HG02943 (cell line): ENCODE measurements around the gene ETS2.

Experiments used
- ATAC-seq: cut with Tn5 transposase; IDR thresholded peaks from one replicate; pipeline ENCODE4 v1.9.1; 2021; ENCODE audit warnings: mild to moderate bottlenecking, low read depth, moderate library complexity; ENCODE audit not compliant: unreplicated experiment

Gene ETS2

DNA sequence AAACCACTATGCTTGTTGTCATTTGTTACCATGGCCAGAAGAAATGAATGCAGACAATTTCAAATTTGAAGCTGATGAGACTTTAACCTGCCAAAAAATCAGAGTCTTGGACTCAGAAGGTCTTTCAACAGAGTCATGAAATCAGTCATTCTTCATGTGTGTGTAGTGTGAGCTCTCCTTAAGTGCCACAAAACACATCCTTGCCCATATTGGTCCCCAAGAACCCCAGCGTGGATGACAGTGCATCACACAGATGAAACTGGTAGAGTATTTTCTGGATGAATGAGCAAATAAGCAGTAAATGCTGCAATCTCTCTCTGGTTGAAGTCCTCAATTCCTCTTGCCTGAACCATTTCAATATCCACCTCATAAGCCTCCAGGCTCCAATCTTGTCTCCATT lies 28.7 kb upstream of the ETS2 start:
- ATAC-seq = no peak

DNA sequence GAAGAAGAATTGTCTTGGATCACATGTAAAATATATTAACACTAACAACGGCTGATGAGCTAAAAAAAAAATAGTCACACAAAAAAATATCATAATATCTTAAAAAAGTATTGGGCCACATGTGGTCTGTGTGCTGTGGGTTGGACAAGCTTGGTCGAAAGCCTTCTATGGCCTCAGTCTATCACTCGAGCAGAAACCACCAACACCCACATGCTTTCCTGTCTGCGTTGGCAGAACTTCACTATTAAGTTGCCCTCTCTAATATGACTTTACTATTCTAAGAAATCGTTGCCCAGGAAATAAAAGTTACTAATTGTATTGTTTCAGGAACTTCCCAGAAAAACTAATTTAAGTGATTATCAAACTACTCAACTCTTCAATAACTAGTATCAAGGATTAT lies 28.2 kb upstream of the ETS2 start:
- ATAC-seq = no peak

GRCh38 chr21:38780879-38781278 lies 24.9 kb upstream of the ETS2 start:
- no peak for ATAC-seq

DNA sequence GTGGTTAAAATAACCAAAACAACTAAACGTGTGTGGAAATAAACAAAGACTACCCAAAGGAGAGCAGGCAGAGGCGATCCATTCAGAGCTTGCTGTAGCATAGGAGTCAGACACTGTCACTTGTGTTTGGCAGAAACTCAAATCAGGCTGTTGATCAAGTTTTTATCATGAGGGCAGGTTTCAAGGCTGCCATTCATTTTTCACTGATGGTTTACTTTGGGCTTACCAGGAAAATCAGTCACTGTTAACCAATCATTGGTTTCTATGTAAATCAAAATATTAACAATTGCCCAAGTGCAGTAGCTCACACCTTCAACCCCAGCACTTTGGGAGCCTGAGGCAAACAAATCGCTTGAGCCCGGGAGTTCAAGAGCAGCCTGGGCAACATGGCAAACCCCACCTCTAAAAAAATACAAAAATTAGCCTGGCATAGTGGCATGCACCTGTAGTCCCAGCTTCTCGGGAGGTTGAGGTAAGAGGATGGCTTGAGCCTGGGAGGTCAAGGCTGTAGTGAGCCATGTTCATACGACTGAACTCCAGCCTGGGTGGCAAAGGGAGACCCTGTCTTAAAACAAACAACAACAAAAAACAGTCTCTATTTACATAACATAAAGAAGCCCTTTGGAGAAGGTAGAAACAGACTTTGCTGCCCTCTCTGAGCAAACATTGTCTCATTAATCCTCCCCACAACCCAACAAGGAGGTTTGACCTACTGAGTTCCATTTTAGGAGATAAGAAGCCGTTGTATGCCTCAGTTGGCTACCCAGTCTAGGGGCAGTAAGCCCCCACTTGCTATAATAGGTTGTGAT lies 21.1 kb upstream of the ETS2 start:
- no peak for ATAC-seq

- no peak for ATAC-seq
These were observed 20.2 kb upstream of the ETS2 start for GRCh38 chr21:38785483-38785882.

DNA sequence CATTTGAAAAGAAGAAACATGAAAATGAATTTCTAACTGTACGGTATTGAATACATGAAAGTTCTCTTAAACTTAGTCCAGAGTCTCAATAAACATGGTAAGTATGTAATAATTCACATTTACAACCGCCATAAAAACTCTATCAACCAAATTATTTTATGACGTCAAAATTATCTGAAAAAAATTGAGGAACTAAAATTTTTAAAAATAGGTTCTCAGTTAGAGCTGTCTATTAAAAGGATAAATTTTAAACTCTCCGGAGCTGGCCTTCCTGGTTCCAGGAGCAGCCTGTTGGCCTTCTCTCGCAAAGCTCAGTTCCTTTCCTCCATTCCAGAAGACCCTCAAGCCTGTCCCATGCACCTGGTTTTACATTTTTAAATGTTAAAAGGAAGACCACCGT lies 18.7 kb upstream of the ETS2 start:
- no peak for ATAC-seq

DNA sequence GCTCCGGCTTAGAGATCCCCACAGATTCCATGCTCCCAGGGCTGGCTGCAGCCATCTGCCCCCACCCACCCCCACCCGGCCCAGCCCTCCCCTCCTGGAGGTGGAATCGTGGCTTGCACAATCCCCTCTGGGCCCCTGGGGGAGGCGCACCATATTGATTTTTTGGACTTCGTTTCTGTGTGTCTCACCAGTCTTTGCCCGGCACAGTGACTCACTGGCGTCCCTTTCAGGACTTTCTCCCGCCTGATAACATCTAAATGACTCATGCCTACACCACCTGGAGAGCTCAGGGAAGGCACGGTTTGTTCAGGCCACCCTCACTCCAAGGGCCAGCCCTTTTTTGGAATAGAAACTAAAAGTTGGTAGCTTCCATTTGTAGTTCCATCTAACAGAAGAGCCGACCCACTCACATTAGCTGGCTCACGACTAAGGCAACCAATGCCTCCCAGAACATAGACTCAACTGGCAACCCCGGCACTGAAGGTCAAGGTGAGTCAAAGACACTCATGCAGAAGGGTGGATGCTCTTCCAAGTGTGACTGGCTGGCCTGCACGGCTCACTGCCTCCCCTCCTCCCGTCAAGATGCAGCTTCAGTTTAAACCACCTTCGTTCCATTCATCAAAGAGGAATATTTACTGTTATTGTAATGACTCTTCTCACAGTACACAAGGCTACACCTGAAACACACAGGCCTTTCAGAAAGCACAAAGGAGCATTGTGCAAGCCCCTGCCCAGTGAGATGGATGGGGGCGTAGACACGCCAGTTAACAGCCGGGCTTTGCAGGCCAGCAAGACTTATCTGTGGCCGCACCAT lies 18.1 kb upstream of the ETS2 start:
- no peak for ATAC-seq

DNA sequence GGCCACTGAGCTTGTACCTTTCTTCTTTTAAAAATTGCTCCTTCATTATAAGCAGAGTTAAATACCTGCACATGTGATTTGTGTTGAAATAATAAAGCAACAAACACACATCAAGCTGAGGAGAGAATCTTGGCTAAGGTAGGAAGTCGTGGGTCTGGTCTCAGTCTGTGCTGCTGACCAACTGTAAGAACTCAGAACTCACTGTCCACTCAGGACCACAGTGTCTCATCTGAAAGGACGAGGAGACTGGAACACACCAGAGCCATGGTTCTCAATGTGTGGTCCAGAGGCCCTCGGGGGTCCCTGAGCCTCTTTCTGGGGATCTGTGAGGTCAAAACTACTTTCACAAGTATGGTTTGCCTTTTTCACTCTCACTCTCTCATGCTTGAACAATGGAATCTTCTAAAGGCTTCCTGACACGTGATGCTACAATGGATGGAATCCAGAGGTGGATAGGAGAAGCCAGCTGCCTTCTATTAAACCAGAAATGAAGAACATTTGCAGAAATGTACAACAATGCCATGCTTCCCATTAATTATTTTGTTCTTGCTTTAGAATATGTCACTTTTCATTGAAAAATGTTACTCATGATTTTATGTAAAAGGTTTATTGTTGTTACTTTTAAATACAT lies 17.3 kb upstream of the ETS2 start:
- no peak for ATAC-seq

- no peak for ATAC-seq
These were observed 16.5 kb upstream of the ETS2 start for GRCh38 chr21:38789275-38789674.

DNA sequence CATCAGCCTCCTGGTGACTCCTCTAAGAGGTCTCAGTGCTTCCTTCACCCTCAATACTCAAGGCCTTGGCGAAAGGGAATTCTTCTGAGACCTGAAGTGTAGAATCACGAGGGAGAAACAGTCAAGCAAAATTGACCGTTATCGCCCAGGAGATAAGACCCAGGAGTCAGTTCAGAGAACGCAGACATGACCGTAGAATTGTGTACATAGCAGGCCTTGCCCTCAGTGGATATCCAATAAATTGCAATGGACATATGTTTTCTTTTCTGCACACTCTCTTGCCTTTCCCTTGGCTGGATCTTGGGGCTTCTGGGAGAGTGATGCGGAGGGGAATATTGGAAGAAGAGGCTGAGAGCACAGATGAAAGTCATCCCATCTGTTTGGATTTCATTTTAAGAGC lies 15.7 kb upstream of the ETS2 start:
- ATAC-seq = no peak

DNA sequence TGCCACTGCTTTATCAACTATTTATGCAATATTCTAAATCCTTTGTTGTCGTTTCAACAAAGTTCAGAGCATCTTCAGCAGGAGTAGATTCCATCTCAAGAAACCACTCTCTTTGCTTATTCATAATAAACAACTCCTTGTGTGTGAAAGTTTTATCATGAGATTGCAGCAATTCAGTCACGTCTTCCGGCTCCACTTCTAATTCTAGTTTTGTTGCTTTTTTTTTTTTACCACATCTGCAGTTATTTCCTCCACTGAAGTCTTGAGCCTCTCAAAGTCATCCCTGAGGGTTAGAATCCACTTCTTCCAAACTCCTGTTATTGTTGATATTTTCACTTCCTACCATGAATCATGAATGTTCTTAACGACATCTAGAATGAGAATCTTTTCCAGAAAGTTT lies 14.8 kb upstream of the ETS2 start:
- ATAC-seq = no peak

- ATAC-seq = no peak
These were observed 12.9 kb upstream of the ETS2 start for GRCh38 chr21:38792676-38793459.

- ATAC-seq = no peak
These were observed 11.6 kb upstream of the ETS2 start for GRCh38 chr21:38793926-38794713.

DNA sequence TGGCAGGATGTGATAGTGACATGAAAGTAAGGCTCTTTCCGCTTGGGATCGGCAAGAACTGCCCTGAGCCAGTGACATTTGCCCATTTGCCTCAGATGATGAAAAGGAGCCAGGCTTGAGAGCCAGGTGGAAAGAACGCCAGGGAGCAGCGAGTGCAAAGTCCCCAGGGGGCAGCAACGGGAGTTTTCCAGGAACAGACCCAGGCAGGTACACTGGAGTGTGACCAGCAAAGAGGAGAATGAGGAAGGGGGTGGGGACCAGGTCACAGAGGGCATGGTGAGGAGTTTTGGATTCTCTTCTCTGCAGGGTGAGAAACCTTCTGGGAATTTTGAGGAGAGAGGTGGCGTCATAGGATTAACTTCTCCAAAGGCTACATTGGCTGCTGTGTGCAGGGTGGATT lies 10.8 kb upstream of the ETS2 start:
- no peak for ATAC-seq

DNA sequence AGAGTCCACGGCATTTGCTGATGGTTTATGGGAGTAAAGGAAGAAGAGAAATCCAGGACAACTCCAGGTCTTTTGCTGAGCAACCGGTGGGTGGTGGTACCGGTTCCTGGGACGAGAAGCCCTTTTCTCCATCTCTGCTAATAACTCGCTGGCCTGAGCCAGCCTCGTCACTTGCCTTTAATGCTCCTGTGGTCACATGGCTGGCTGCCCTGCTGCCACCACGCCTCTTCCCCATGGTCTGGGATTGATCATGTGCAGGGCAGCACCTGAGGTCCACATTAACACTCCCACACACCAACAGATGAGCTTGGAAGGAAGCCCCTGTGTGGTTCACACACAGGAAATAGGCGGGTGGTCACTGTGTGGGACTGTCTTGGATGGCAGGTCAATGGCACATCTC lies 10.3 kb upstream of the ETS2 start:
- no peak for ATAC-seq

GRCh38 chr21:38796424-38796823 lies 9.3 kb upstream of the ETS2 start:
- no peak for ATAC-seq

- no peak for ATAC-seq
These were observed 8.3 kb upstream of the ETS2 start for GRCh38 chr21:38797470-38797869.

GRCh38 chr21:38798081-38798480 lies 7.6 kb upstream of the ETS2 start:
- no peak for ATAC-seq

DNA sequence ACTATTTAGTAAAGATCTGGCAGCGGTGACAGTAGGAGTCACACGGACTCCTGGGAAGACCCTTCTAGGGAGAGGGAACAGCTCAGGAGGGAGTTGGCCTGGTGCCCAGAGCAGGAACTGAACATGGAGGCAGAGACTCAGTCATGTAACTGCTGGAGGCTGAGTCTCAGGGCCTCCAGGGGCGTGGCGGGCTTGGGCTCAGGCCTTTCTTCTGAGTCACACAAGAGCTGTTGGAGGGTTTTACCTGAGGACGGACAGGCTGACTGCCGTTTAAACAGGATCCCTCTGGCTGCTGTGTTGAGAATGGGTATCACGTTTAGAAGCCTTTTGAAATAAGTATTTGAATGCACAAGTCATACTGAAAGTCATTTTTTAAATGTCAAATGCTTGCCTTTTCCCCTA lies 7.2 kb upstream of the ETS2 start:
- no peak for ATAC-seq
